Common myeloid progenitor, CD34-positive (primary cell): ENCODE measurements around the gene SDHAF3.
"Not testable (repeated sequence)": the region's sequence is repeated elsewhere in the genome, so short reads cannot be mapped to it uniquely, and the experiment has no call there.

Source experiments
- CTCF ChIA-PET: fragments of 350-600 bp; sonication (Branson Sonifier 250); formaldehyde crosslinking; loops from one replicate; lab custom pipeline; 2021; ENCODE audit warnings: antibody characterized with exemption; lab: Charles Lee
- POLR2A ChIA-PET: fragments of 350-600 bp; sonication (Branson Sonifier 250); formaldehyde crosslinking; loops from one replicate; lab custom pipeline; 2021; ENCODE audit warnings: antibody characterized with exemption; lab: Charles Lee
- DNase-seq, 3 donors: peaks; one replicate each; pipeline versions ENCODE4 v3.0.0 to v3.0.0-alpha.2; 2013
- H3K27ac ChIP-seq, 2 experiments: 1 replicate in 1 of 2; 2 replicates in 1 of 2; pipeline ENCODE4 v1.7.0; 2013; ENCODE audit warnings: inconsistent platforms in 2 of 2, low read length in 2 of 2, mild to moderate bottlenecking in 2 of 2, low read depth in 1 of 2, moderate library complexity in 1 of 2; ENCODE audit not compliant: severe bottlenecking in 2 of 2, insufficient read depth in 1 of 2, poor library complexity in 1 of 2
- H3K27me3 ChIP-seq, 5 experiments: replicated peaks in 2 of 5; 1 replicate in 3 of 5; 2 replicates in 2 of 5; pipeline versions ENCODE4 v1.6.1 to v1.7.0; 2013; ENCODE audit warnings: low read length in 4 of 5, mild to moderate bottlenecking in 2 of 5, moderate library complexity in 2 of 5, inconsistent platforms in 1 of 5; ENCODE audit not compliant: insufficient read depth in 5 of 5, control insufficient read depth in 4 of 5
- H3K36me3 ChIP-seq, 4 experiments: 1 replicate in 2 of 4; 2 replicates in 2 of 4; pipeline versions ENCODE4 v1.6.1 to v1.7.0; 2013; ENCODE audit warnings: low read length in 3 of 4, control low read depth in 1 of 4, mild to moderate bottlenecking in 1 of 4; ENCODE audit not compliant: control insufficient read depth in 4 of 4, insufficient read depth in 4 of 4
- H3K4me1 ChIP-seq, 4 experiments: 1 replicate in 3 of 4; 2 replicates in 1 of 4; pipeline versions ENCODE4 v1.6.1 to v1.7.1; 2013; ENCODE audit warnings: low read length in 3 of 4, mild to moderate bottlenecking in 3 of 4, control low read depth in 1 of 4, inconsistent platforms in 1 of 4, moderate library complexity in 1 of 4; ENCODE audit not compliant: control insufficient read depth in 4 of 4, insufficient read depth in 4 of 4; ENCODE audit errors: control extremely low read depth in 1 of 4
- H3K4me3 ChIP-seq, 7 experiments: 1 replicate in 4 of 7; 2 replicates in 3 of 7; pipeline versions ENCODE4 v1.5.1 to v1.7.0; 2013; ENCODE audit warnings: mild to moderate bottlenecking in 7 of 7, low read length in 6 of 7, moderate library complexity in 6 of 7, inconsistent platforms in 2 of 7, low read depth in 2 of 7, control low read depth in 1 of 7; ENCODE audit not compliant: insufficient read depth in 4 of 7, control insufficient read depth in 1 of 7; ENCODE audit errors: extremely low read depth in 1 of 7
- H3K9me3 ChIP-seq, 5 experiments: 1 replicate in 4 of 5; 2 replicates in 1 of 5; pipeline versions ENCODE4 v1.6.1 to v1.7.1; 2013; ENCODE audit warnings: low read length in 4 of 5, mild to moderate bottlenecking in 2 of 5, inconsistent platforms in 1 of 5, low read depth in 1 of 5, moderate library complexity in 1 of 5; ENCODE audit not compliant: control insufficient read depth in 4 of 5, insufficient read depth in 2 of 5; ENCODE audit errors: control extremely low read depth in 1 of 5
- whole genome bisulfite sequencing: methylation state at CpG from one replicate; pipeline ENCODE4 v1.1.5; 2013; ENCODE audit not compliant: insufficient coverage; 5-methylcytosine and 5-hydroxymethylcytosine counted together

Gene SDHAF3

DNA sequence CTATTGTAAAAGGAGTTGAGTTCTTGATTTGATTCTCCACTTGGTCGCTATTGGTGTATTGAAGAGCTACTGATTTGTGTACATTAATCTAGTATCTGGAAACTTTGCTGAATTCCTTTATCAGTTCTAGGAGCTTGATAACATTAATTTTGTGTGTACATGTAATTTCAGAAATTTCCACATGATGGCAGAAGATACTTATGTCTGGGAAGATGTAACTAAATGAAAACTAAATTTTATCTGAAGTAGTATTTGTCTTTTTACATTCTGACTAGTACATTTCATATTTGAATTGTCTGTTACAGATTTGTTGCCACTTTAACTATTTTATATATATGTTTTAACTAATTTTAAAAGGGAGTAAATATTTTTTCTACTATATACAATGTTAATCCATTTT lies 27.6 kb downstream of the SDHAF3 start:
- Histone ChIP-seq H3K36me3 (peaks cover 0 to 6% (median 2%) of the 10 kb centered on the region in 4 experiments), H3K27me3 (no peaks in the 10 kb centered on the region), H3K9me3 (peaks cover 0 to 8% (median under 1%) of the 10 kb centered on the region in 5 experiments), H3K4me1 (no peaks in the 10 kb centered on the region), H3K4me3 (no peak overlapping the region), H3K27ac (no peak overlapping the region)
- 100% methylated on average over 1 of the region's 1 CpG for whole genome bisulfite sequencing
- POLR2A ChIA-PET, result no interaction called here
- peak; percentile 33 to 66 (median 60) for DNase-seq
- CTCF ChIA-PET, result interaction anchor here (1.0 to 1.1 kb wide), 2 partner anchors 14 to 34 kb away, joined by 3 read pairs; no protein-coding TSS in a partner anchor

DNA sequence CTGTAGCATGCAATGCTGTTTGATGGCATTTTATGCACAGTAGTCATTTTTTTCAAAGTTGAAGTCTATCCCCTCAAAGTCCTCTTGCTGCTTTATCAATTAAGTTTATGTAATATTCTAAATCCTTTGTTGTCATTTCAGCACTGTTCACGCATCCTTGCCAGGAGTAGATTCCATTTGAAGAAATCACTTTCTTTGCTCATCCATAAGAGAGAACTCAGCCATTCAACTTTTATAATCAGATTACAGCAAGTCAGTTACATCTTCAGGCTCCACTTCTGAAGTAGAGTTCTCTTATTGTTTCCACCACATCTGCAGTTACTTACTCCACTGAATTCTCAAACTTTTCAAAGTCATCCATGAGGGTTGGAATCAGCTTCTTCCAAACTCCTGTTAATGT lies 32.3 kb downstream of the SDHAF3 start:
- Histone ChIP-seq H3K9me3 (no peaks in the 10 kb centered on the region), H3K4me1 (no peaks in the 10 kb centered on the region), H3K36me3 (peaks cover 0 to 6% (median 0%) of the 10 kb centered on the region in 4 experiments), H3K27ac (no peak overlapping the region), H3K27me3 (no peaks in the 10 kb centered on the region), H3K4me3 (no peak overlapping the region)
- POLR2A ChIA-PET, result no interaction called here
- CTCF ChIA-PET, result no interaction called here
- WGBS, result no CpG with 5 or more reads among the region's 1 CpG
- no peak for DNase-seq

DNA sequence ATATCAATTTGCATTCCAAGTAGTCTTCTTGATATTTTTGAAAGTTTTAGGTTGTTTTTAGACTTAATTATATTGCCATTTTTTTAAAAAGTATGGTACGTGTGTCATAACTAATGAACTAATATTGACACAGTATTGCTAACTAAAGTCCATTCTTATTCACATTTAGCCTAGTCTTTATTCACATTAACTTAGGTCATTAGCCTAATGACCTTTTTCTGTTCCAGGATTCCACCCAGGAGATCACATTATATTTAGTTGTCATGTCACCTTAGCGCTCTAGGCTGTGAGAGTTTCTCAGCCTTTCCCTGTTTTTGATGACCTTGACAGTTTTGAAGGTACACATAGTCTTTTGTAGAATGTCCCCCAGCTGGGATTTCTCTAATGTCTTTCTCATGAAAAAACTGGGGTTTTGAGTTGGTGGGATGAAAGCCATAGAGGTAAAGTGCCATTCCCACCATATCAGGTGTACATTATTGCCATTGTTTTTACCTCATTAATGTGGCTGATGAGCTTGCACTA lies 38.5 kb downstream of the SDHAF3 start:
- no peak for DNase-seq
- WGBS, result no CpG with 5 or more reads among the region's 2 CpGs
- no peaks in the 10 kb centered on the region for H3K4me1 ChIP-seq
- H3K36me3 ChIP-seq, result peaks cover 0 to 8% (median 5%) of the 10 kb centered on the region in 4 experiments
- POLR2A ChIA-PET, result no interaction called here
- H3K27ac ChIP-seq, result no peak overlapping the region
- CTCF ChIA-PET, result interaction anchor here (1.5 kb wide), 1 partner anchor 690 kb away, joined by 5 read pairs; no protein-coding TSS in a partner anchor
- no peaks in the 10 kb centered on the region for H3K27me3 ChIP-seq
- H3K4me3 ChIP-seq, result no peak overlapping the region
- H3K9me3 ChIP-seq, result peaks cover 1 to 5% (median 3%) of the 10 kb centered on the region in 5 experiments

DNA sequence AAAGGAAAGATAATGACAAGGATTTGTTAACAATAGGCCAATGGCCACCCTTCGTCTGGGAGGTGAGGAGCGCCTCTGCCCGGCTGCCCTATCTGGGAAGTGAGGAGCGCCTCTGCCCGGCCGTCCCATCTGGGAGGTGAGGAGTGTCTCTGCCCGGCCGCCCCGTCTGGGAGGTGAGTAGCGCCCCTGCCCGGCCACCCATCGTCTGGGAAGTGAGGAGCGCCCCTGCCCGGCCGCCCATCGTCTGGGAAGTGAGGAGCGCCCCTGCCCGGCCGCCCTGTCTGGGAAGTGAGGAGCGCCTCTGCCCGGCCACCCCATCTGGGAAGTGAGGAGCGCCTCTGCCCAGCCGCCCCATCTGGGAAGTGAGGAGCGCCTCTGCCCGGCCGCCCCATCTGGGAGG lies 42.5 kb downstream of the SDHAF3 start:
- H3K27me3 ChIP-seq, H3K4me3 ChIP-seq, H3K4me1 ChIP-seq, POLR2A ChIA-PET, H3K27ac ChIP-seq, DNase-seq, H3K9me3 ChIP-seq: not testable (repeated sequence)
- CTCF ChIA-PET, result interaction anchor here (1.0 to 1.7 kb wide), 2 partner anchors 14 to 21 kb away, joined by 3 to 7 read pairs; no protein-coding TSS in a partner anchor
- peaks cover 0 to 10% (median 6%) of the 10 kb centered on the region in 4 experiments for H3K36me3 ChIP-seq
- 96% methylated on average over 17 of the region's 26 CpGs for WGBS

DNA sequence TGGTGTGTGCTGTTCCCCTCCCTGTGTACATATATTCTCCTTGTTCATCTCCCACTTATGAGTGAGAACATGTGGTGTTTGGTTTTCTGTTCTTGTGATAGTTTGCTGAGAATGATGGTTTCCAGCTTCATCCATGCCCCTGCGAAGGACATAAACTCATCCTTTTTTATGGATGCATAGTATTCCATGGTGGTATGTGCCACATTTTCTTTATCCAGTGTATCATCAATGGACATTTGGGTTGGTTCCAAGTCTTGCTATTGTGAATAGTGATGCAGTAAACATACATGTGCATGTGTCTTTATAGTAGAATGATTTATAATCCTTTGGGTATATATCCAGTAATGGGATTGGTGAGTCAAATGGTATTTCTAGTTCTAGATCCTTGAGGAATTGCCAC lies 44.1 kb downstream of the SDHAF3 start:
- peaks cover 0 to 12% (median 7%) of the 10 kb centered on the region in 4 experiments for H3K36me3 ChIP-seq
- POLR2A ChIA-PET, H3K27ac ChIP-seq, H3K27me3 ChIP-seq, H3K4me1 ChIP-seq, DNase-seq, H3K4me3 ChIP-seq, H3K9me3 ChIP-seq: not testable (repeated sequence)
- CTCF ChIA-PET, result interaction anchor here (2.8 kb wide), 1 partner anchor 57 kb away, joined by 5 read pairs; no protein-coding TSS in a partner anchor
- no CpG with 5 or more reads among the region's 1 CpG for whole genome bisulfite sequencing

DNA sequence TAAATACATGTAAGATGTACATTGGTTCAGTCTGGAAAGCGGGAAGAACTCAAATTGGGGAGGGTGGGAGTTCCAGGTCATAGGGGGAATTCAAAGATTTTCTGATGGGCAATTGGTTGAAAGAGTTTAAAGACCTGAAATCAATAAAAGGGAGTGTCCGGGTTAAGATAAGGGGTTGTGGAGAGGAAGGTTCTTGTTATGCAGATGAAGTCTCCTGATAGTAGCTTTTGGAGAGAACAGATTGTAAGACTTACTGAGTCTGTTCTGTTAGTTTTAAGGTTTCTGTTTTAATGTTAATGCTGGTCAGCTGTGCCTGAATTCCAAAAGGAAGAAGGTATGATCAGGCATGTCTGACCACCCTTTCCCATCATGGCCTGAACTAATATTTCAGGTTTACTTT lies 48.8 kb downstream of the SDHAF3 start:
- Histone ChIP-seq H3K4me3 (no peak overlapping the region), H3K9me3 (peaks cover 0 to 9% (median 4%) of the 10 kb centered on the region in 5 experiments), H3K4me1 (no peaks in the 10 kb centered on the region), H3K36me3 (peaks cover 0 to 6% (median 0%) of the 10 kb centered on the region in 4 experiments), H3K27ac (no peak overlapping the region), H3K27me3 (no peaks in the 10 kb centered on the region)
- ChIA-PET CTCF (no interaction called here), POLR2A (no interaction called here)
- 100% methylated on average over 2 of the region's 2 CpGs for WGBS
- DNase-seq, result no peak

DNA sequence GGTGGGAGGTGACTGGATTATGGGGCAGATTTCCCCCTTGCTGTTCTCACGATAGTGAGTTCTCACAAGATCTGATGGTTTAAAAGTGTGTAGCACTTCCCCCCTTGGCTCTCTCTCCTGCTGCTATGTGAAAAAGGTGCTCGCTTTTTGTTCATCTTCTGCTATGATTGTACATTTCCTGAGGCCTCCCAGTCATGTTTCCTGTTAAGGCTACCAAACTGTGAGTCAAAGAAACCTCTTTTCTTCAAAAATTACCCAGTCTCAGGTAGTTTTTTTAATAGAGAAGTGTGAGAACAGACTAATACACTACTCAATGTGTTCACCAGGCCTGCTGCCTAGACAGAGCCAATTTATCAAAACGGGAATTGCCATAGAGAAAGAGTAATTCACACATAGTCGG lies 49.7 kb downstream of the SDHAF3 start:
- no peak for DNase-seq
- POLR2A ChIA-PET, result no interaction called here
- H3K27ac ChIP-seq, result no peak overlapping the region
- CTCF ChIA-PET, result no interaction called here
- H3K36me3 ChIP-seq, result peaks cover 0 to 6% (median 0%) of the 10 kb centered on the region in 4 experiments
- H3K9me3 ChIP-seq, result peaks cover 0 to 9% (median 4%) of the 10 kb centered on the region in 5 experiments
- WGBS, result 100% methylated on average over 2 of the region's 4 CpGs
- H3K27me3 ChIP-seq, result no peaks in the 10 kb centered on the region
- H3K4me3 ChIP-seq, result no peak overlapping the region
- H3K4me1 ChIP-seq, result no peaks in the 10 kb centered on the region
